Activated T-cell treated with anti-CD3 and anti-CD28 coated beads, Interleukin-2, amount 50 U/mL, for 48 hours (primary cell): ENCODE data around the gene ADAMTS4.

ENCODE experiments used
- DNase-seq, 2 experiments: peaks; one replicate each; pipeline ENCODE4 v3.0.0-alpha.2; 2020

ADAMTS4 gene

DNA sequence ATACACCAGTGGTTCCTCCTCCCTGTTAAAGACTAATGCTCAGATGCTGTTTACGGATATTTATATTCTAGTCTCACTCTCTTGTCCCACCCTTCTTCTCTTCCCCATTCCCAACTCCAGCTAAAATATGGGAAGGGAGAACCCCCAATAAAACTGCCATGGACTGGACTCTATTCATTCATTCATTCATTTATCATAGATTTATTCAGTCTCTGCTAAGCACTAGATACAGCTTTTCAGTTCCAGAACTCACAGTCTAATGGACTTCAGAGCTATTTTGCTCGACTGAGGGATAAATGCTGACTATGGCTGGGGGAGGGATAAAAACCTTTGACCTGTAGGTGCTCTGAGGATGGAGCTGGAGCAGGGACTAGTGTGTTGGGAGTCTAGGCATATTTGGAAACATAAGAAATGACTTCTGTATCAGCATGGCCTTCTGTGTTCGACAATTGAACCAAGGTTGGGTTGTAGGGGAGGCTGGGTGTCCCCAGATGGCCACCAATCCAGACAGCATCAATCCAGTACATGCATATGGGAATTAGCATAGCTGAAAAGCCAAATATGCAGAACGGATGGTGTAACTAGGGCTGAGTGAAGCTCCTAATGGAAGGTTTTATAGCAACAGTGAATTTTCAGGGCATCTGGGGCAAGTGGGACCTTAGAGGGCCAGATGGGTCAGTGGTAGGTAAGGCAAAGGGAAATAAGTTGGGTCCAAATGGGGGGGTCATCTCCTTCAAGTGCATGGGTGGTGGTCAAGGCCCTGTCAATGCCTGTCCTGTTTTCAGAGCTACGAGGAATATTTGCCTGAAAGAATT is 20.4 kb upstream of the ADAMTS4 start:
- DNase-seq: no peak

GRCh38 chr1:161218301-161219077 is 19.6 kb upstream of the ADAMTS4 start:
- no peak for DNase-seq

- DNase-seq: no peak
Observed at GRCh38 chr1:161217831-161218230, 19.0 kb upstream of the ADAMTS4 start.

- no peak for DNase-seq
Observed at GRCh38 chr1:161216945-161217712, 18.3 kb upstream of the ADAMTS4 start.

GRCh38 chr1:161215076-161215475 is 16.2 kb upstream of the ADAMTS4 start, which contains the start of gene FCER1G:
FCER1G (plus strand) TSS chr1:161215295; CDS start chr1:161215322, 27 bp downstream.
- DNase-seq: no peak

GRCh38 chr1:161214369-161214768 is 15.5 kb upstream of the ADAMTS4 start:
- no peak for DNase-seq

- peak; percentile 80 to 82 for DNase-seq
Observed at GRCh38 chr1:161209790-161210409, 11.0 kb upstream of the ADAMTS4 start.

DNA sequence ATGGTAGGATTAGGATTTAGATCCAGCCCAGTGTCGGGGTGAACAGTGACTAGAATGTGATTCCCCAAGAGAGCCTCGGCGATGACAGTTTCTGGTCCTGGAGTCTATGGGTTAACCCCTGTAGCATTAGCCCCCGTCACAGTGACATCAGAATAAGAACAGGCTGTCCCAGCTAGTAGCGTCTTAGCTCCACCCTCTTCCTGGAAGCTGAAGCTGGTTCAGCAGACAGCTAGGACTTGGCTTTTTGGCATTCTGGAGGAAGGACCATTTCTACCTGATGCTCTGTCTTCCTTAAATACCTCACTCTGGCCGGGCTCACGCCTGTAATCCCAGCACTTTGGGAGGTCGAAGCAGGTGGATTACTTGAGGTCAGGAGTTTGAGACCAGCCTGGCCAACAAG is 8.3 kb upstream of the ADAMTS4 start:
- DNase-seq: no peak

DNA sequence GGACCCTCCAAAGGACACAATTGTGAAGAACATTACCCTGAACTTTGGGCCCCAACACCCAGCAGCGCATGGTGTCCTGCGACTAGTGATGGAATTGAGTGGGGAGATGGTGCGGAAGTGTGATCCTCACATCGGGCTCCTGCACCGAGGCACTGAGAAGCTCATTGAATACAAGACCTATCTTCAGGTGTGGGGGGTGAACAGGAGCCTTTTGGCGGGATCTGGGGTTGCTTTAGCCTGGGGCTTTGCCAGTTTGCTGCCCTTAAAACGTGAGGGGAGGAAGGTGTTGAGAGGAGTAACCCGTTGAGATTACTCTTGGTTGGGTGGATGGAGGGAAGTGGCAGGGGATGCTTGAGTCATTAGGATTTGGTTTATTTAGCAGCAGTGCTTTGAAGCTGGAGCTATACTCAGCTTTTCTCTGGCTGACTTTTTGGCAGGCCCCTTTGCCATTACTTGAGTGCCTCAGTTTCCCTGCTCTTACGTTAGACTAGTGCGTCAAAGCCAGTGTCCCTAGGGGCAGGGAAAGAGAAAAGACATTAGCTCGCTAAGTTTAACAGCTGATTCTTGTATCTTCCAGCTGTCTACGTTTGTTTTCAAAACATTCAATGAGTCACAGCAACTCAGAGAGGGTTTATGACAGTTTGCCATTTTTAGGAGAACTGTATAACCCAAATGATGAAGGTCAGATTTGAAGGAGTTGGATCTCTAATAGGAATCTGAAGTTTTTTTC is 7.7 kb upstream of the ADAMTS4 start:
- no peak for DNase-seq

GRCh38 chr1:161201836-161202712 is 3.2 kb upstream of the ADAMTS4 start, which contains the start of gene NDUFS2:
NDUFS2 (plus strand) TSS chr1:161202367; CDS start chr1:161202386, 19 bp downstream.
- peak; percentile 91 to 94 for DNase-seq

- DNase-seq: no peak
Observed at GRCh38 chr1:161200992-161201835, 2.4 kb upstream of the ADAMTS4 start.

GRCh38 chr1:161200421-161200991 is 1.7 kb upstream of the ADAMTS4 start:
- peak; percentile 49 to 54 for DNase-seq

- no peak for DNase-seq
Observed at GRCh38 chr1:161199506-161200139, 769 bp upstream of the ADAMTS4 start.

DNA sequence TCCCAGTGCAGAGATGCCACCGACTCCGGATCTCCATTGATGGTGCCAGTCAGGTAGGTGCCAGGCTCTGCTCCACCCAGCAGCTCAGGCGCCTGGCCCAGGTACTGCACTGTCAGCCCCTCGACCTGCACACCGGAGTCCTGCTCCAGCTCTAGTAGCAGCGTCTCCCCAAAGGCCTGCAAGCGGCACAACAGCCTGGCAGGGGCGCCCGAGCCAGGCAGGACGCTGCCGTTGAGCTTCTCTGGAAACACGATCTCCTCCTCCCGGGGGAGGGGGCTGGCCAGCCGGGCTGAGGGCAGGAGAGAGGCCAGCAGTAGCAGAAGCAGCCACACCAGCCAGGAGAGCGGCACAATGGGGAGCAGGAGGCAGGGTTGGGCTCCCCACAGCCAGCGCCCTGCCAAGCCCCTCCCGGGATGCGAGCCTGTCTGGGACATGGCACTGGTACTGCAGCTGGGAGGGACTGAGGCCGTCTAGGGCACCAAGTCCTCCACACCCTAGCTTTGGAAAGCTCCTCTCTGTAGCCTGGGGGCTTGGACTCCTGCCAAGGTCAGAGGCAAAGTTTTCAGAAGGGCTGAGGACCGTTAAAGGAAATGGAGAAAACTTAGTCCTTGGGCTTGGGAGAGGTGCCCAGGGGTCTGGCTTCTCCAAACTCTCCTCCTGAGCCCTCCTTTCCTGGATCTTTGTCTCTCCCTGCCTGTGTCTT is 509 bp downstream of the ADAMTS4 start:
- DNase-seq: no peak

GRCh38 chr1:161197560-161198193 is 1.2 kb downstream of the ADAMTS4 start:
- no peak for DNase-seq

DNA sequence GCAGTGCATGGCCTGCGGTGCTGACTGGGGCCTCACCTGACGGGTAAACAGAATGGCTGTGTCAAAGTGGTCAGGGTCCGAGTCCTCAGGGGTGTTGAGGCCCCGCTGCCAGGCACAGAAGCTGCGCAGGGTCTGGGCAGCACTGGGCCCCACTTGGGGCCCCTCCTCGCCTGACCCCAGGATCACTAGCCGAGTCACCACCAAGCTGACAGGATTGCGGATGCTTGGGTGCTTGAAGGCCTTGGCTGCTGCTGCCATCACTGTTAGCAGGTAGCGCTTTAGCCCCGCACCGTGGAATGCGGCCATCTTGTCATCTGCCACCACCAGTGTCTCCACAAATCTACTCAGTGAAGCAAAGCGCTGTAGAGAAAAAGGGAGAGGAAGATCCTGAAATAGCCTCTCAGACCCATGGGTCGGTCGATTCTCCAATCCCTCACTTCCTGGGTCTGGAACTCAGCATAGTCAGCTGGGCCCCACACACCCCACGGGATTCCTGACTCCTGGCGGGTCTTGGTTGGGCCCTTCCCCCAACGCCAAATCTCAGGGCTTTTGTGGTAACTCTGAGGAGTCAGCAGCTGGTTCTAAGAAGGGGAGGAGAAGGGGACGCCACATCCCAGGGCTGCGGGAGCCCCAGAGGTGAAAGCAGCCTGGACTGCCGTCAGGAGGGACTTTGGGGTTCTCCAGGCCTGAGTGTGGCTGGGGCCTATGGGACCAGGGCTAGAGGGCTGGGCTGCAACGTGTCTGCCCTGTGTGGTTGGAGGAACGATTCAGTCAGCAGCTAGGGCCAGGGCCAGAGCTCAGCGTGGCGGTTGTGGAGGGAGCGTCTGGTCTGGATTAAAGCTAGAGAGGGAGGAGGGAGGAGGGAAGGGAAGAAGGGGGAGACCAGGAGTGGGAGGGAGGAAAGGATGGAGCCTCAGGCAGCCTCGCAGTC is 2.1 kb downstream of the ADAMTS4 start:
- DNase-seq: no peak

- DNase-seq: no peak
Observed at GRCh38 chr1:161196111-161196510, 2.7 kb downstream of the ADAMTS4 start.
